B cell (primary cell): ENCODE measurements around the gene C1QL1.

Experiments
- CTCF ChIP-seq: fragments of 200-600 bp; IDR thresholded peaks from one replicate; pipeline ENCODE4 v1.8.0; 2022; ENCODE audit warnings: antibody characterized with exemption, mild to moderate bottlenecking
- EZH2 ChIP-seq: IDR thresholded peaks from 2 replicates; pipeline ENCODE4 v1.6.1; 2012; ENCODE audit warnings: borderline replicate concordance, low read depth, mild to moderate bottlenecking, moderate library complexity, low read length; ENCODE audit not compliant: insufficient read depth, poor library complexity, severe bottlenecking

GRCh38 chr17:44920565-44920940, 47.5 kb downstream of the C1QL1 start:
- TF ChIP-seq CTCF (no peak), EZH2 (no peak)
